Activated naive CD8-positive, alpha-beta T cell treated with anti-CD3 and anti-CD28 coated beads, Interleukin-2, amount 10 ng/mL, durations not matched to agents 7 days and 5 days (primary cell): ENCODE results near the gene SPINK6. TPM values are rescaled to one million over a fixed set of nuclear protein-coding genes. Genes with fewer than 3 reads are reported as not detected.

ENCODE experiments used
- ATAC-seq: fragments of 150-1000 bp; cut with Tn5 transposase; one replicate; pipeline ENCODE4 v1.10.0; 2021; ENCODE audit warnings: low read depth, moderate library complexity
- POLR2A ChIA-PET: fragments of 350-600 bp; sonication (Branson Sonifier 250); formaldehyde crosslinking; loops from one replicate; lab custom pipeline; 2021; ENCODE audit warnings: antibody characterized with exemption; lab: Charles Lee
- DNase-seq: peaks from one replicate; pipeline ENCODE4 v3.0.0; 2021
- H3K27ac Mint-ChIP-seq: one replicate; pipeline ENCODE4 v1.8.0; 2022; ENCODE audit warnings: mild to moderate bottlenecking, mixed read lengths
- H3K27me3 Mint-ChIP-seq: one replicate; pipeline ENCODE4 v1.8.0; 2022; ENCODE audit warnings: mild to moderate bottlenecking, moderate library complexity, mixed read lengths
- H3K36me3 Mint-ChIP-seq: one replicate; pipeline ENCODE4 v1.8.0; 2021; ENCODE audit warnings: mild to moderate bottlenecking, mixed read lengths
- H3K4me1 Mint-ChIP-seq: one replicate; pipeline ENCODE4 v1.8.0; 2021; ENCODE audit warnings: mixed read lengths
- H3K4me3 Mint-ChIP-seq: one replicate; pipeline ENCODE4 v1.8.0; 2022; ENCODE audit warnings: mild to moderate bottlenecking, moderate library complexity, mixed read lengths
- H3K9me3 Mint-ChIP-seq: one replicate; pipeline ENCODE4 v1.8.0; 2021; ENCODE audit warnings: mixed read lengths
- total RNA-seq, 2 experiments: library from RNA; stranded (reverse); gene quantifications; one replicate each; pipeline ENCODE4 v1.2.3, GENCODE V29; 2021

The SPINK6 gene
- total RNA-seq, 2 experiments from 2014 or later = not detected

- DNase-seq (no peak), ATAC-seq (no peak)
- no peaks in the 10 kb centered on the region for H3K36me3 Mint-ChIP-seq
- no peaks in the 10 kb centered on the region for H3K9me3 Mint-ChIP-seq
- no peak overlapping the region for H3K4me3 Mint-ChIP-seq
- POLR2A ChIA-PET = no interaction called here
- no peaks in the 10 kb centered on the region for H3K4me1 Mint-ChIP-seq
- peaks cover 18% of the 10 kb centered on the region for H3K27me3 Mint-ChIP-seq
- H3K27ac Mint-ChIP-seq = no peak overlapping the region
Observed at GRCh38 chr5:148201151-148201550, 1.7 kb upstream of the SPINK6 start.

DNA sequence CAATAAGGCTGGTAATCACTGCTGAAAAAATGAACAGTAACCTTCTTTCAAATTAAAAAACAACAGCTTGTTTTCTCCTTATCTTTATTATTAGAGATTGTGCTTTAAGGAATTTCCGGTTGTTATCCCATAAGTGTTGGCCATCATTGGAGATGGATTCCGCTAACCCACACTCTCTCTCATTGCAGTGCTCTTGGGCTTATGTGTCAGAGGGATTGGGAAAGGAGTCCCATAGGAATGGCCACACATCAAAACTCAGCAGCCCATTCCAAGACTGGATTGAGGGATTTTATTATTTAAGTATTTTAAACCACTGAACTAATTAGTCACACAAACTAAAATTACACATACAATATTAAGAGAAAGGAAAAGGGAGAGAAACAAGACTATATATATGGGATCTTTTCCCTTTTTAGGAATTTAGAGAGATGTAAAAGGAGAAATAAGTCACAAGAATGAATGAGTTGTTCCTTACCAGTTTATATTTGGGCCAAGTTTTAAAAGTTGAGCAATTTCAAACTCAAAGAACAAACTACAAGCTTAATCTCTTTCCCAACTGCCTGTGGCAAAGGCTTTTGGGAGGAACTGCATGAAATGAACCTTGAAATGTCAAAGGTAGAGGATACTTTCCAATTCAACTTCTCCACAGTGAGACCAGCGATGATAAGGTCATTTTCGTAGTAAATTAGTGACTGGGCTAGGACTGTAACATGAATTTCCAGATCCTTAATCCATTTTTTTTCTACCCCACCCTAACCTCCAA, 2.4 kb downstream of the SPINK6 start:
- no peak for ATAC-seq
- no peaks in the 10 kb centered on the region for H3K9me3 Mint-ChIP-seq
- peaks cover 7% of the 10 kb centered on the region for H3K27me3 Mint-ChIP-seq
- no peak for DNase-seq
- no peaks in the 10 kb centered on the region for H3K4me1 Mint-ChIP-seq
- no peak overlapping the region for H3K27ac Mint-ChIP-seq
- POLR2A ChIA-PET = no interaction called here
- H3K36me3 Mint-ChIP-seq = no peaks in the 10 kb centered on the region
- H3K4me3 Mint-ChIP-seq = no peak overlapping the region

DNA sequence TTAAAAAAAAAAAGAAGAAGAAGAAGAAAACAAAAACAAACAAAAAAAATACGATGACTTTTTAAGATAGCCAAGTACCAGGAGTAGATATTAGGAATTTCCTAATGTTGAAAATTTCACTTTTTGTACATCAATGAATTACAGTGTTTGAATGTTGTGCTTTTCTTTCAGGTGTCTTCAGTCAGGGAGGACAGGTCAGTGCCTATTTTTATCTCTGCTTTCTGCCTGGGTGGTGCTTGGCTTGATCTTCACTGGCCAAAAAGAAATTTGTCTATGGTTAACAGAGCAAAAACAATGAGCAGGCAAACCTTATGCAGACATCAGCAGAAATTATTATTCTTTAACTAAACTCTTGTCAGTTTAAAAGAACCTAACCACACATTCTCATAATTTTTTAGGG, 3.0 kb downstream of the SPINK6 start:
- no peaks in the 10 kb centered on the region for H3K9me3 Mint-ChIP-seq
- ATAC-seq (no peak), DNase-seq (no peak)
- H3K27me3 Mint-ChIP-seq = peaks cover 7% of the 10 kb centered on the region
- no peak overlapping the region for H3K4me3 Mint-ChIP-seq
- POLR2A ChIA-PET = no interaction called here
- no peak overlapping the region for H3K27ac Mint-ChIP-seq
- no peaks in the 10 kb centered on the region for H3K36me3 Mint-ChIP-seq
- H3K4me1 Mint-ChIP-seq = no peaks in the 10 kb centered on the region

DNA sequence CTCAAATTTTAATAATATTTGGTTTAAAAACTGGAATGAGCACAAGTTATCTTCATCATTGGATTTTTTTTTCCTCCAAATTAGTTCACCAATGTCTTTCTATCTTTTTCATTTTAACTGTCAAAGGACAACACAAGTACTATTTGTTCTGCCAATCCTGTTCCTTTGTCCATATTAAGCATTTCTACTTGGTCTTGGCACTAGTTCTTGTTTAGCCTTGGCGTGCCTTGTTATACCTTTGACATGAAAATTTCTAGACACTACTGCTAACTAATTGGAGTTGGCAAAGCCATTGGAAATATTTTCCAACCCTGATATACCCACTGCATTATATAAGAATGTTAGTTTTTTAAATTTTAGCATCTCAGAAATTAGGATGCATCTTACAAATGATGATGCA, 3.8 kb downstream of the SPINK6 start:
- Mint-ChIP-seq H3K4me3 (no peak overlapping the region), H3K4me1 (no peaks in the 10 kb centered on the region), H3K9me3 (no peaks in the 10 kb centered on the region), H3K36me3 (no peaks in the 10 kb centered on the region), H3K27me3 (peaks cover 7% of the 10 kb centered on the region), H3K27ac (no peak overlapping the region)
- POLR2A ChIA-PET = no interaction called here
- no peak for DNase-seq
- no peak for ATAC-seq

GRCh38 chr5:148208226-148208625, 5.4 kb downstream of the SPINK6 start:
- H3K9me3 Mint-ChIP-seq = no peaks in the 10 kb centered on the region
- POLR2A ChIA-PET = no interaction called here
- H3K27me3 Mint-ChIP-seq = peaks cover 7% of the 10 kb centered on the region
- no peaks in the 10 kb centered on the region for H3K4me1 Mint-ChIP-seq
- no peak for DNase-seq
- H3K36me3 Mint-ChIP-seq = no peaks in the 10 kb centered on the region
- no peak for ATAC-seq
- no peak overlapping the region for H3K27ac Mint-ChIP-seq
- H3K4me3 Mint-ChIP-seq = no peak overlapping the region

DNA sequence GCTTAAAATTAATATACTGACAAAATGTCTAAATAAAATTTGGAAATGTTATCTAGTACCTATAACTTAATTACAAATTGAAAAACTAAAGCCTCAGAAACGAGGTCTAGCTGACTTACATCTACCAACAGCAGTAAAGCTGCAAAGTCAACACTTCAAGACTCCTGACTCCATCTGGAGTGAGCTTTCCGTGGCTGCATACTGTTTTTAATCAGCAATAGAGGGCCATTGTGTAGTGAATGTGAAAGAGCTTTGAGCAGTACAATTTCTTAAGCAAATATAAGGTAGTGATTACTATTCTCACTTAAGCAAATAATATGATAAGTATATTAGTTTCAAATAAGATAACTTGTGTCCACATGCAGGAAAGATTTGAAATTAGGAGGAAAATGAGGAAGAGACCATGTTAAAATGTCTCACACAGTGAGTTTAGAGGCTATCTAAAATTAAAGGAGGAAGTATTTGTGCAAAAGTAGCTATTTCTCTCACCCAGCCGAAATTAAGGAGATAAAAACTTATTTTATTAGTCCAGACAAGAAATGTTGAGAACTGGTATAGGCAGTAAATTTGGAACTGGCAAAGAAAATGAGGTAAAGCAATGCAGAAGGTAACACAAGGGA, 6.4 kb downstream of the SPINK6 start:
- Mint-ChIP-seq H3K27me3 (peaks cover 5% of the 10 kb centered on the region), H3K4me3 (no peak overlapping the region), H3K9me3 (no peaks in the 10 kb centered on the region), H3K36me3 (no peaks in the 10 kb centered on the region), H3K4me1 (no peaks in the 10 kb centered on the region), H3K27ac (no peak overlapping the region)
- POLR2A ChIA-PET = no interaction called here
- ATAC-seq (no peak), DNase-seq (no peak)

GRCh38 chr5:148214665-148215185, 11.9 kb downstream of the SPINK6 start:
- Mint-ChIP-seq H3K4me3 (no peak overlapping the region), H3K27ac (no peak overlapping the region), H3K36me3 (no peaks in the 10 kb centered on the region), H3K4me1 (no peaks in the 10 kb centered on the region), H3K27me3 (peaks cover 5% of the 10 kb centered on the region), H3K9me3 (peaks cover 2% of the 10 kb centered on the region)
- ATAC-seq = no peak
- POLR2A ChIA-PET = no interaction called here
- DNase-seq = no peak

DNA sequence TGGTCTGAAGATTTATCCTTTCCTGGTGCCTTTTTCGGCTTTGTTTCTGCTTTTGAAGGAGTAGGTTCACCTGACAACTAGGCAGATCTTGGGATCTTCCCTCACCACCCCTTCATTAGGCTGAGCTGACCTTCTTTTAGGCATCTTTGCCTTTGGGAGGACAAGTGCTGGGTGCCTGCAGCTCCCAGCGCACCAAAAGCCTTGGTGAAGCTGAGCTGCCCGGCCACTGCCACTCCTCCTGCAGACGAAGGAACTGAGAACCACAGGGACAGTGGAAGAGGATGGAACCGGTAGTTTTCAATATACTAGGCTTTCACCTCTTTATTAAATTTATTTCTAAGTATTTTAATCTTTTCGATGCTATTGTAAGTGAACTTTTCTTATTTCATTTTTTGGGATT, 18.7 kb downstream of the SPINK6 start:
- Mint-ChIP-seq H3K36me3 (no peaks in the 10 kb centered on the region), H3K9me3 (peaks cover 2% of the 10 kb centered on the region), H3K4me1 (no peaks in the 10 kb centered on the region), H3K27me3 (peaks cover 2% of the 10 kb centered on the region), H3K4me3 (no peak overlapping the region), H3K27ac (peak overlapping the region; percentile 41)
- ATAC-seq (no peak), DNase-seq (no peak)
- POLR2A ChIA-PET = no interaction called here

DNA sequence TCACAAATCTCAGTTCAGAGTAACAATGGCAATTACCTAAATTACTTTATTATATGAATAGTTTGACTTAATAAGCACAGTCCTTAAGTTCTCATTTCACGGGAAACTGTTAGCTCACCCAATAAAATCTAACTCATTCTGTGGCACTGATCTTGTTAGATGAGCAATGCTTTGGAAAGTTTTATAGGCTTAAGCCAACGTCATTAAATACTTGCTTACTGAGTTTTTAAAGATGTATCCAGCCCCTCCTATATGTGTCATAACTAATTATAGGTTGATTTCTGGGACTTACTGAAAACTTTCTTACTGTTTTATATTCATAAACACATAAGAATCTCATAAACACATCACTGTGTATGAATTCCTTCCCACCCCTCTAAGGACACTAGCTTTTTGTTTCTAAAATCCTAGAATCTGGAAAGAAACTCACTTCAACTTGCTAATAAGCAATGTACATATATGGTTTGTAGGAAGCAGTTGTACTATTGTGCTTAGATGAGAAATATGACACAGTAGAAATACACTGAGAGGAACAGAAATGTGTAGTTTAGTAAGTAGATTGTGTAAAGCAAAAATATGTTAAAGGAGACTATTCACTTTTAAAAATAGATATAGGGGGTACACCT, 21.4 kb downstream of the SPINK6 start:
- no peaks in the 10 kb centered on the region for H3K9me3 Mint-ChIP-seq
- peaks cover 2% of the 10 kb centered on the region for H3K27me3 Mint-ChIP-seq
- no peak for ATAC-seq
- H3K27ac Mint-ChIP-seq = no peak overlapping the region
- no peak overlapping the region for H3K4me3 Mint-ChIP-seq
- no peak for DNase-seq
- POLR2A ChIA-PET = no interaction called here
- H3K36me3 Mint-ChIP-seq = no peaks in the 10 kb centered on the region
- no peaks in the 10 kb centered on the region for H3K4me1 Mint-ChIP-seq

- no peak for DNase-seq
- no peaks in the 10 kb centered on the region for H3K4me1 Mint-ChIP-seq
- POLR2A ChIA-PET = no interaction called here
- no peak overlapping the region for H3K4me3 Mint-ChIP-seq
- H3K36me3 Mint-ChIP-seq = no peaks in the 10 kb centered on the region
- no peak for ATAC-seq
- no peaks in the 10 kb centered on the region for H3K9me3 Mint-ChIP-seq
- no peaks in the 10 kb centered on the region for H3K27me3 Mint-ChIP-seq
- no peak overlapping the region for H3K27ac Mint-ChIP-seq
Observed at GRCh38 chr5:148228392-148228984, 25.6 kb downstream of the SPINK6 start.

DNA sequence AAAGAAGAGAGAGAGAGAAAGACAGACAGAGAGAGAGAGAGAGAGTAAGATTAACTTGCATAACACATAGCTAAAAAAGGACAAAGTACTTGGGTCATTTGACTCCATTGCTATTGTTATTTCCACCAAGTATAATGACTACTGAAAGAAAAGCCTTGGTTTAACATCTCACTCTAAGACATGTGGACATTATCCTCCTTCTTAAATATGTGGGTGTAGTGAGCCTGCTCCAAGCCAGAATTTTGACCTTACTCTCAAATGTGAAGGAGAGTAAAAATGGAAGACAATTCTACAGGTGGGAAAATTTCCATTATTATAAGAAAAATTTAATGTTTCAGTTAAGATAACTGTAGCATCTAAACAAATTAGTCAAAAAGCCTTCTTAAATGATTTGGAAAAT, 27.0 kb downstream of the SPINK6 start:
- Mint-ChIP-seq H3K27me3 (no peaks in the 10 kb centered on the region), H3K9me3 (no peaks in the 10 kb centered on the region), H3K4me1 (no peaks in the 10 kb centered on the region), H3K4me3 (no peak overlapping the region), H3K27ac (no peak overlapping the region), H3K36me3 (no peaks in the 10 kb centered on the region)
- POLR2A ChIA-PET = no interaction called here
- ATAC-seq (no peak), DNase-seq (no peak)

- no peaks in the 10 kb centered on the region for H3K9me3 Mint-ChIP-seq
- H3K27ac Mint-ChIP-seq = no peak overlapping the region
- ATAC-seq (no peak), DNase-seq (no peak)
- POLR2A ChIA-PET = no interaction called here
- no peaks in the 10 kb centered on the region for H3K27me3 Mint-ChIP-seq
- no peaks in the 10 kb centered on the region for H3K4me1 Mint-ChIP-seq
- no peaks in the 10 kb centered on the region for H3K36me3 Mint-ChIP-seq
- no peak overlapping the region for H3K4me3 Mint-ChIP-seq
Observed at GRCh38 chr5:148230240-148230639, 27.4 kb downstream of the SPINK6 start.

DNA sequence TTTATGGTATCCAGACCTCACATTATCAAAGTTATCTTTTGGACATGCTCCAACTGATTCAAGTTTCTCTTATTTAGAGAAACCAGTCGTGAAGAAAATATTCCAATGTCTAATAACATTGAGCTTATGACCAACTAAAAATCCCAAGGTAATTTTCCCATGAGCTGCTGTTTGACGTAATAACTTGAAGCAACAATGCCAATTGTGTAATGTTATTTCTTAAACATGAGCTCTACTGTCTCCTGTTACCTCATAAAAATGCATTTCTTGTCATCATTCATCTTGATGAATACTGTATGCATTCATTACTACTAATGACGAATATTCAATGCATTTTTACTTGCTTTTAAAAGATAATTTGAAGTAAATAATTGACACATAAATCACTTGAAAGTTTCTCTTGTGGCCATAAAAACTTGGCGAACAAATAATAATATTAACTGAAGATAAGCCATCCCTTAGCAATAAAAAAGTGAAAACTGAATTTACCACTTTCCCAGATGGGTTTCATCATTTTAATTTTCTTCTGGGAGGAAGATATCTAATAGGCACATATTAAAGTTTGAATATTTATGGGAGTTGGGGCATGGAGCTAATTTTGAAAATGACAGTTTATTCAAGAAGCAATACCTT, 35.1 kb downstream of the SPINK6 start:
- POLR2A ChIA-PET = no interaction called here

More for the DNA sequence above, 35.1 kb downstream of the SPINK6 start:
- H3K27me3 Mint-ChIP-seq = no peaks in the 10 kb centered on the region
- H3K4me1 Mint-ChIP-seq = no peaks in the 10 kb centered on the region
- no peak for DNase-seq
- ATAC-seq = no peak
- no peak overlapping the region for H3K4me3 Mint-ChIP-seq
- no peaks in the 10 kb centered on the region for H3K36me3 Mint-ChIP-seq
- H3K27ac Mint-ChIP-seq = no peak overlapping the region
- peaks cover 1% of the 10 kb centered on the region for H3K9me3 Mint-ChIP-seq
